Measurements from ENCODE around the gene LHX3.

LHX3 gene

DNA sequence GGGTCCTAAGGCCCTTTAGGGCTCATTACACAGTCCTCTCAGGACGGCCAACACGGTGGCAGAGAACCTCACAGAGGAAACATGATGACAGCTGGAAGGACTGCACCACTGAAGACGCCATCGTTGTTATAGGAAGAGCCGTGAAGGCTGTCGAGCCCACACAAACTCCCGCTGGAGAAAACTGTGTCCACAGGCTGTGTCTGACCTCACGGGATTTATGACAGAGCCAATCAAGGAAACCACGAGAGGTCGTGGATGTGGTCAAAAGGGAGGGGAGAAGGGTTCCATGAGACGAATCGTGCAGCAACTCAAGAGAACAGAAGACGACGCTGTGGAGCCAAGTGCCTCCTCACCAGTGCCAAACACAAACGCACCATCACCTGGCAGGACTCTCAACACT lies 28.5 kb upstream of the LHX3 start:
- TF ChIP-seq EZH2phosphoT487 (IDR thresholded peaks at IDR 0.05; ENCODE audit: low read depth): no peak
- TF ChIP-seq, protein P1, sequence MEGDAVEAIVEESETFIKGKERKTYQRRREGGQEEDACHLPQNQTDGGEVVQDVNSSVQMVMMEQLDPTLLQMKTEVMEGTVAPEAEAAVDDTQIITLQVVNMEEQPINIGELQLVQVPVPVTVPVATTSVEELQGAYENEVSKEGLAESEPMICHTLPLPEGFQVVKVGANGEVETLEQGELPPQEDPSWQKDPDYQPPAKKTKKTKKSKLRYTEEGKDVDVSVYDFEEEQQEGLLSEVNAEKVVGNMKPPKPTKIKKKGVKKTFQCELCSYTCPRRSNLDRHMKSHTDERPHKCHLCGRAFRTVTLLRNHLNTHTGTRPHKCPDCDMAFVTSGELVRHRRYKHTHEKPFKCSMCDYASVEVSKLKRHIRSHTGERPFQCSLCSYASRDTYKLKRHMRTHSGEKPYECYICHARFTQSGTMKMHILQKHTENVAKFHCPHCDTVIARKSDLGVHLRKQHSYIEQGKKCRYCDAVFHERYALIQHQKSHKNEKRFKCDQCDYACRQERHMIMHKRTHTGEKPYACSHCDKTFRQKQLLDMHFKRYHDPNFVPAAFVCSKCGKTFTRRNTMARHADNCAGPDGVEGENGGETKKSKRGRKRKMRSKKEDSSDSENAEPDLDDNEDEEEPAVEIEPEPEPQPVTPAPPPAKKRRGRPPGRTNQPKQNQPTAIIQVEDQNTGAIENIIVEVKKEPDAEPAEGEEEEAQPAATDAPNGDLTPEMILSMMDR (IDR thresholded peaks at IDR 0.05; ENCODE audit: low read depth, low read length): no peak
- Histone ChIP-seq H2AFZ (ENCODE audit: low read depth, low read length) (no peak overlapping the region), H3K9me3 (ENCODE audit: insufficient read depth, low read length) (no peaks in the 10 kb centered on the region), H3K9ac (ENCODE audit: low read length) (no peak overlapping the region), H4K20me1 (ENCODE audit: insufficient read depth, low read length) (peaks cover 45% of the 10 kb centered on the region), H3K27me3 (ENCODE audit: low read depth, low read length) (no peaks in the 10 kb centered on the region), H3K36me3 (replicated peaks; ENCODE audit: low read depth, low read length) (peaks cover 3% of the 10 kb centered on the region), H3K4me3 (ENCODE audit: low read length) (no peak overlapping the region), H3K79me2 (ENCODE audit: low read length) (peaks cover 82% of the 10 kb centered on the region), H3K4me1 (ENCODE audit: low read length) (no peaks in the 10 kb centered on the region), H3K4me2 (ENCODE audit: low read length) (no peak overlapping the region), H3K27ac (ENCODE audit: low read length) (no peak overlapping the region)

DNA sequence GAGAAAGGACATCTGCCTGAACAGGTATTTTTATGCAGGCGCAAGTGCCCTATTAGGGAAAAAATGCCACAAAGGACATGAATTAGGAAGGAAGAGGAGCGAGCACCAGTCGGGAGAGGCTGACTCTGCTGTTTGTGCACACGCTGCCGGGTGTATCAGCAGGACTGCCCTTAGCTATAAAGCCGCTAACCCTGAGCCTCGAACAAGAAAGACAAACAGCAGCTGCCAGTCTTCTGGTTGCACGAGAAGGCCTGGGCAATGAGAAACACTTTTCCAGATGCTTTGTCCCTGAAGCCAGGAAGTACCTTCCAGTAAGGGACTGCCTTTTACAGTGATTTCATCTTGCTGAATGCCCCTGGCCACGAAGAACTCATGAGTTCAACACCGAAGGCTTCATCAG lies 28.0 kb upstream of the LHX3 start:
- H3K27me3 ChIP-seq (ENCODE audit: low read depth, low read length): no peaks in the 10 kb centered on the region
- H3K4me2 ChIP-seq (ENCODE audit: low read length): no peak overlapping the region
- no peak overlapping the region for H3K4me3 ChIP-seq (ENCODE audit: low read length)
- H3K4me1 ChIP-seq (ENCODE audit: low read length): no peaks in the 10 kb centered on the region
- peaks cover 43% of the 10 kb centered on the region for H4K20me1 ChIP-seq (ENCODE audit: insufficient read depth, low read length)
- H3K9ac ChIP-seq (ENCODE audit: low read length): no peak overlapping the region
- H3K27ac ChIP-seq (ENCODE audit: low read length): no peak overlapping the region
- TF ChIP-seq, protein P1 (IDR thresholded peaks at IDR 0.05; ENCODE audit: low read depth, low read length): no peak
- no peak for TF ChIP-seq EZH2phosphoT487 (IDR thresholded peaks at IDR 0.05; ENCODE audit: low read depth)
- no peaks in the 10 kb centered on the region for H3K9me3 ChIP-seq (ENCODE audit: insufficient read depth, low read length)
- H2AFZ ChIP-seq (ENCODE audit: low read depth, low read length): no peak overlapping the region
- H3K36me3 ChIP-seq (replicated peaks; ENCODE audit: low read depth, low read length): peaks cover 3% of the 10 kb centered on the region
- H3K79me2 ChIP-seq (ENCODE audit: low read length): peaks cover 82% of the 10 kb centered on the region

DNA sequence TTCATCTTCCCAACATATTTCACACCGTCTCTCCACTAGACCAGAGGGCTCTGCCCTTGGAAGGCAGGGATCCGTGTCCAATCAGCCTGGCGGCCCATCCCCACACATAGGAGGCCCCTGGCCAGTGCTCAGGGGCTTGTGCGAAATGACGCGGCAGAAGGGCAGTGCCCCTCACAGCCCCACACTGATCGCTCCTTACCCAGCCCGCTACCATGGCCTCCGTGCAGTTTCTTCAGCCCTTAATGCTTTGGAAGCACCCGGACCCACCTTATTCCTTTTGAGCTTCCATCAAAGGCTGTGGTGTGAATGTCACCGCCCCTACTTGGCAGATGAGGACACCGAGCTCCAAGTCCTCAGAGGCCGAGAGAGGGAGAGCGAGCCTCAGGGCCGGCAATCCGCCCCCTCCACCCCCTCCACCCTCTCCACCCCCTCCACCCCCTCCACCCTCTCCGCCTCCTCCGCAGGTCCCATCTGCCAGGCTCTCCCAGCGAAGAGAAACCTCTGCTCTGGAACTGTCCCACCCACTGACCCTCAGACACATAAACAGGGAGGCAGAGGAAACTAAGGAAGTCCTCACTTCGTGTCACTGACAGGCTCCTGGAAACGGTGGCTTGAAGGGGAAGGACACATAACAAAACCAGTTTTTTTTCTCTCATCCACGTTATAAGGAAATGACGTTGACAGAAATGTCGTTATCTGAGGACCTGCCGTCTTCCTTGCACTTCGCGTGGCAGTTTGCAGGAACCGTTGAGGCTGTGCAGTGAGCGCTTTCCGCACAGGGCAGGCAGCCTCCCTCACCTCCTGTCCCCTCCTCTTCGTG lies 26.8 kb upstream of the LHX3 start:
- Histone ChIP-seq H3K9ac (ENCODE audit: low read length) (no peak overlapping the region), H3K9me3 (ENCODE audit: insufficient read depth, low read length) (no peaks in the 10 kb centered on the region), H2AFZ (ENCODE audit: low read depth, low read length) (no peak overlapping the region), H3K79me2 (ENCODE audit: low read length) (peaks cover 82% of the 10 kb centered on the region), H4K20me1 (ENCODE audit: insufficient read depth, low read length) (peaks cover 41% of the 10 kb centered on the region), H3K4me2 (ENCODE audit: low read length) (no peak overlapping the region), H3K4me3 (ENCODE audit: low read length) (no peak overlapping the region), H3K27me3 (ENCODE audit: low read depth, low read length) (no peaks in the 10 kb centered on the region), H3K27ac (ENCODE audit: low read length) (no peak overlapping the region), H3K4me1 (ENCODE audit: low read length) (no peaks in the 10 kb centered on the region), H3K36me3 (replicated peaks; ENCODE audit: low read depth, low read length) (no peaks in the 10 kb centered on the region)
- TF ChIP-seq EZH2phosphoT487 (IDR thresholded peaks at IDR 0.05; ENCODE audit: low read depth): no peak
- TF ChIP-seq, protein P1 (IDR thresholded peaks at IDR 0.05; ENCODE audit: low read depth, low read length): no peak

DNA sequence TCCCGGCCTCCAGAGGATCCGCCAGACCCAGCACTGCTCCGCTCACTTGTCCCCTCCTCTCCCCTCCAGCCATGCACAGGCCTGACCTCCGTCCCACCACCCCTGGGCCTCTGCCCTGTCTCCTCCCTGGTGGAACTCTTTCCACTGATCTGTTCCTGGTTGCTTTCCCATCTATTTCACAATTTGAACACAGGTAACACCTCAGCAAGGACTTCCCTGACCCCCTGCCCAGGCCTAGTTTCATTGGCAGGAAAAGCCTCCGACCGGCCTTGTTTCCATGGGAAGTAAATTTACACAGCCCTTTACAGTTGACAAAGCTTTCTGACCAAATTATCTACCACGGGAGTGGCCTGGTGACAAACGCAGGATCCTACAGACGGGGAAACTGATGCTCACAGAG lies 25.8 kb upstream of the LHX3 start:
- H3K27ac ChIP-seq (ENCODE audit: low read length): no peak overlapping the region

More for the DNA sequence above, 25.8 kb upstream of the LHX3 start:
- Histone ChIP-seq H3K36me3 (replicated peaks; ENCODE audit: low read depth, low read length) (no peaks in the 10 kb centered on the region), H3K4me2 (ENCODE audit: low read length) (no peak overlapping the region), H3K9me3 (ENCODE audit: insufficient read depth, low read length) (no peaks in the 10 kb centered on the region), H3K9ac (ENCODE audit: low read length) (no peak overlapping the region), H4K20me1 (ENCODE audit: insufficient read depth, low read length) (peaks cover 46% of the 10 kb centered on the region), H2AFZ (ENCODE audit: low read depth, low read length) (no peak overlapping the region), H3K4me3 (ENCODE audit: low read length) (no peak overlapping the region), H3K79me2 (ENCODE audit: low read length) (peaks cover 85% of the 10 kb centered on the region), H3K4me1 (ENCODE audit: low read length) (peaks cover 6% of the 10 kb centered on the region), H3K27me3 (ENCODE audit: low read depth, low read length) (no peaks in the 10 kb centered on the region)
- TF ChIP-seq, protein P1 (IDR thresholded peaks at IDR 0.05; ENCODE audit: low read depth, low read length): no peak
- TF ChIP-seq EZH2phosphoT487 (IDR thresholded peaks at IDR 0.05; ENCODE audit: low read depth): no peak

All from OCI-LY3 (cell line).